Measurements from ENCODE around the gene GTPBP8.
A peak's percentile ranks its signal among the peaks of the same experiment; 100 is the strongest.

Gene GTPBP8

DNA sequence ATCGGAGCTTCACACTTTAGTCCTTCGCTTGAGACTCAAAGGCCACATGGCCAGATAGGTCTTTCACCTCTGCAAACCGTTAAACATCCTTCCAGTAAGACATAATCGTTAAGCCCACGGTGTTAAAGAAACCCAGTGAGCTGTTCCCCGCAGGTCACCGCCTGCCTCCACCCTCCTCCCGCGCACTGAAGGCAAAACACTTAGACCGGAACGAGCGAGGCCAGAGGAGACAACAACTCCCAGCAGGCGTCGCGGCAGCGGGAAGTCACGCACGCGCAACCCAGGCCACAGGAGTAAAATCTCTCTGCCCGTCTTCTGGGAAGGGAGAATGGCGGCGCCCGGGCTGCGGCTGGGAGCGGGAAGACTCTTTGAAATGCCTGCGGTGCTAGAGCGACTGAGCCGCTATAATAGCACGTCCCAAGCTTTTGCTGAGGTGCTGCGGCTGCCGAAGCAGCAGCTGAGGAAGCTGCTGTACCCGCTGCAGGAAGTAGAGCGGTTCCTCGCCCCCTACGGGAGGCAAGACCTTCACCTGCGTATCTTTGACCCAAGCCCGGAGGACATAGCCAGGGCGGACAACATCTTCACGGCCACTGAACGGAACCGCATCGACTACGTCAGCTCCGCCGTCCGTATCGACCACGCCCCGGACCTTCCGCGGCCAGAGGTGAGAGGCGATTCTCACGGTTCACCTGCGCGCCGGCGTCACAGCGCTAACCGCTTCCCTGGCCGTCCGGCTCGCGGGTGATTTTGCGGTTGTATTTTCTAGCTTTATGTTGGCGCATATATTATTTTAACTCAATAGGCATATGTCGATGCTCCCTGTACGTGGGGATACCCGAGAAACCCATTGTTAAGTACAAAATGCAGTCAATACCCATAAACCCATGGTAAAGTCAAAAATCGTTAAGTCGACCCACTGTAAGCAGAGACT, at the start of gene GTPBP8:
TSS of gene GTPBP8 (plus strand) at position 313 of the 931 bp plus-strand sequence. CDS start at position 329, 16 bp downstream.
- TF ChIP-seq GATA1 (IDR thresholded peaks at IDR 0.05; ENCODE audit: low read depth, low read length) (no peak), POLR2A (IDR thresholded peaks at IDR 0.05; ENCODE audit: low read length) (peak; percentile 98)
- peak; percentile 92 to 93 for DNase-seq

DNA sequence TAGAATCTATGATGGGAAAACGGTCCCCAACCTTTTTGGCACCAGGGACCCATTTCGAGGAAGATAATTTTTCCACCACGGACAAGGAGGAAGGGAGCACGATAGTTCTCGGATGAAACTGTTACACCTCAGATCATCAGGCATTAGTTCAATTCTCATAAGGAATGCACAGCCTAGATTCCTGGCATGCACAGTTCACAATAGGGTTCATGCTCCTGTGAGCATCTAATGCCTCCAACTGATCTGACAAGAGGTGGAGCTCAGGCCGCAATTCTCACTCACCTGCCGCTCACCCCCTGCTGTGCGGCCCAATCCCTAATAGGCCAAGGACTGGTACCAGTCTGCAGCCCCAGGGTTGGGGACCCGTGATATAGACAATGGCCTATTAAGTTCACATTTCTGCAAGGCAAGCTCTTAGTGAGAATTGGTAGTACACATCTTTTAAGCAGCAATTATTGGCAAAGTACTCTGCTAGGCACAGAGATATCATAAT, 42.4 kb upstream of the GTPBP8 start:
- TF ChIP-seq GATA1 (IDR thresholded peaks at IDR 0.05; ENCODE audit: low read depth, low read length) (no peak), POLR2A (IDR thresholded peaks at IDR 0.05; ENCODE audit: low read length) (no peak)

DNA sequence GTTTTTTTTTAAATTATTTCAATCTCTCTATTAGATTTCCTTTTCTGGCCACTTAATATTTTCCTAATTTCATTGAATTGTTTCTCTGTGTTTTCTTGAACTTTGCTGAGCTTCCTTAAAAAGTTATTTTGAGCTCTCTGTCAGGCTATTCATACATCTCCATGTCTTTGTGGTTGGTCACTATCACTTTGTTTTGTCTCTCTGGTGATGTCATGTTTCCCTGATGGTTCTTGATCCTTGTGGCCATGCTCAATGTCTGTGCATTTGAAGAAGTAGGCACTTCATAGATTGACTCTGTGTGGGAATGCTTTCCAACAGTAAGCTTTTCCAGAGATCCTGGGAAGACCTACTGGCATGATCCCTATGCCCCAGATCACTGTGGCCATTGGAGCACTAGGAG, 34.4 kb upstream of the GTPBP8 start:
- DNase-seq, result no peak
- TF ChIP-seq GATA1 (IDR thresholded peaks at IDR 0.05; ENCODE audit: low read depth, low read length), result no peak
- no peak for TF ChIP-seq POLR2A (IDR thresholded peaks at IDR 0.05; ENCODE audit: low read length)

More for the DNA sequence above, 42.4 kb upstream of the GTPBP8 start:
- DNase-seq, result no peak

DNA sequence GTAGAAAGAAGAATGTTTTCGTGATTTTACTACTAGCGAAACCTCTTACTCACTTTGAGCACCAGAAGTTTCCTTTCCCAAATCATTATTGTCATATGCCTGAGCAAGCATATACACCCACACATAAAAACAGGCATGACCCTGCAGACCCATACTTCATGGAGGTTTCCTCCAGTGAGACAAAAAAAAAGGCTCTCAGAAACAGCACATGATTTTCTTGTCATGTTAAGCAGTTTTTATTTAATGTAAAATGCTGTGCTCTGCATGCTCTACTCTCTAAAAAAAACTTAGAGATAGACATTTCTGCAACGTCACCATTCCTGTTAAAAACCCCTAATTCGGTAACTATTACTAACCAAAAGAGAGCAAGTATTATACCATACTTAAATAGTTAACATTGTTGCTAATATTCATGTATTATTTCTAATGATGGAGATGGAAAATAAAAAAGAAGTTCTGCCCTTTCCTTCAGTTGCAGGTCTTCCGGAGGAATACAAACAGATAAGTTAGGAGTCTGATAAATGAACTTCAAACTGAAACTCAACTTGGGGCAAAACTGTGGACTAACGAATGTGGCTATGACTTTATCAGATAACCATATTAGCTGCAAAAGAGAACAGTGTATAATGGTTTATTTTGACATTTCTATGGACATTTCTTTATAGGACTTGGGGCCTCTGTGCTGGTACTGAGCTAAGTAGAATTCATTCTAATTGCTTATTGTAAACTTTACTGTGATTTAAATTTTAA, 31.8 kb upstream of the GTPBP8 start:
- TF ChIP-seq GATA1 (IDR thresholded peaks at IDR 0.05; ENCODE audit: low read depth, low read length) (no peak), POLR2A (IDR thresholded peaks at IDR 0.05; ENCODE audit: low read length) (no peak)
- peak; percentile 50 to 69 for DNase-seq

DNA sequence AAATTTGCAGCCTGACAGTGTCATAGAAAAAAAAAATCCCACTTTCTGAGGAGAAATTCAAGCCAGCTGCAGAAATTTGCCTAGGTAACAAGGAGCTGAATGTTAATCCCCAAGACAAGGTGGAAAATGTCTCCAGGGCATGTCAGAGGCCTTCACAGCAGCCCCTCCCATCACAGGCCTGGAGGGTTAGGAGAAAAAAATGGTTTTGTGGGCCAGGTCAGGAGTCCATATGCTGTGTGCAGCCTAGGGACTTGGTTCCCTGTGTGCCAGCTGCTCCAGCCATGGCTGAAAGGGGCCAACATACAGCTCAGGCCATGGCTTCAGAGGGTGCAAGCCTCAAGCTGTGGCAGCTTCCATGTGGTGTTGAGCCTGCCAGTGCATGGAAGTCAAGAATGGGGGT, 27.1 kb upstream of the GTPBP8 start:
- DNase-seq, result no peak
- TF ChIP-seq GATA1 (IDR thresholded peaks at IDR 0.05; ENCODE audit: low read depth, low read length), result no peak
- TF ChIP-seq POLR2A (IDR thresholded peaks at IDR 0.05; ENCODE audit: low read length), result no peak

DNA sequence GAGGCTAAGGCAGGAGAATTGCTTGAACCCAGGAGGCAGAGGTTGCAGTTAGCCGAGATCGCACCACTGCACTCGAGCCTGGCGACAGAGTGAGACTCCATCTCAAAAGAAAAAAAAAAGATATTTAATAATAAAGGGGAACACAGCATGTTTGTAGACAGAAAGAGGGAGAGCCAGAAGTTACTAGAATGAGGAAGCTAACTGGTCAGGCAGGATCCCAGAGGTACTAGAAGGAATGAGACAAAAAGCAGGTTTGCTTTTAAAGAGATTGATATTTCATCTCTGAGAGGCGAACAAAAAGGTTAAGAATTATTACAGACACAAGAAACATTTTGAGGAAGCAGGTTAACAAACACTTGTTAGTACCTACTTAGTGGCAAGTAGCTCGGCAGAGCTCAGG, 25.1 kb upstream of the GTPBP8 start:
- TF ChIP-seq GATA1 (IDR thresholded peaks at IDR 0.05; ENCODE audit: low read depth, low read length), result no peak
- no peak for TF ChIP-seq POLR2A (IDR thresholded peaks at IDR 0.05; ENCODE audit: low read length)
- no peak for DNase-seq

DNA sequence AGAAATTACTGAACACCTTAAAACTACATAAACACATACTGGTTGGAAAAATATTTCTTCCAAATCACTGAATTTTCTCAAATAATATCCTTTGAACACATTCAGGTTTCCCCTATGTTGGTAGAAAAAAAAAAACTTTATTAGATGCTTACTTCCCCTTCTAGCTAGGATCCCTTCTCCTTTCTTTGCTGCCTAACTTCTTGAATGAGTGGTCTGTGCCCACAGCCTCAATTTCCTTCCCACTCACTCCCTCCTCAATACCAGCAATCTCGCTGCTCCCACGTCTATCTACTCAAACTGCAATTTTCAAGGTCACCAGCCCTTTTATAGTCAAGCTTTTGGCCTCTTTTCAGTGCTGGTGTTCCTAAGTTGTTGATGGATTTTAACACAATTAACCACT, 24.2 kb upstream of the GTPBP8 start:
- no peak for TF ChIP-seq GATA1 (IDR thresholded peaks at IDR 0.05; ENCODE audit: low read depth, low read length)
- no peak for TF ChIP-seq POLR2A (IDR thresholded peaks at IDR 0.05; ENCODE audit: low read length)
- no peak for DNase-seq

DNA sequence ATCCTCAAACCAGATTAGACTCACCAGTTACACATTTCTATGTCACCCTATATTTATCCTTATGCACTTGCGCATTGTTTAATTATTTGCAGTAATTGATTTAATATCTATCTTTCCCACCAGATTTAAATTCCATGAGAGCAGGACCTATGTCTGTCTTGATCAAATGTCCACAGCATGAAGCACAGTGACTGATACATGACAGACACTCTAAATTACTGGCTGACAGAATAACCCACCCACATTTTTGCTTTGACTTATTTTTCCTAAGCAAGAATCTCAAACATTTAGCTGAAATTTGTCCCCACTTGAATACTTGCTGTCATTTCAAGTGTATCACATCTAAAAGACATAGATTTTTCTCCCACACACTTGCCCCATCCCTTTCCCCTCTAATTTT, 23.4 kb upstream of the GTPBP8 start:
- DNase-seq, result no peak
- no peak for TF ChIP-seq POLR2A (IDR thresholded peaks at IDR 0.05; ENCODE audit: low read length)
- TF ChIP-seq GATA1 (IDR thresholded peaks at IDR 0.05; ENCODE audit: low read depth, low read length), result no peak

DNA sequence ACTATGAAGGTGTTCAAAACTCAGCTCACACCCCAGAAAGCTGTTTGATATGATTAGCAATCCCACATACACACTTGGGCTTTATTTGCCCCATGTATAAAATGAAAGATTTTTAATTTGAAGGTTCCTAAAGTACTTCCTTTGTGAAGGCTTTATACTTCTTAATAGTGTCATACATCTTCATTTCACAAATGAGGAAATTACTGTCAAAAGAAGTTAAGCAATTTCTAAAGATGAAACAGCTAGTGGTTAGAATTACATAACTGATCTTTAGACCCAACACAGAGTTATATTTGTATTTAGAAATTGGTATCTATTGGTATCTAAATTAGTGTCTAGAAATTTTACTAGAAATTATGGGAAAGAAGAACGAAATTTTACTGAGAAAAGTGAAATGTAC, 23.0 kb upstream of the GTPBP8 start:
- no peak for TF ChIP-seq GATA1 (IDR thresholded peaks at IDR 0.05; ENCODE audit: low read depth, low read length)
- TF ChIP-seq POLR2A (IDR thresholded peaks at IDR 0.05; ENCODE audit: low read length), result no peak
- no peak for DNase-seq

DNA sequence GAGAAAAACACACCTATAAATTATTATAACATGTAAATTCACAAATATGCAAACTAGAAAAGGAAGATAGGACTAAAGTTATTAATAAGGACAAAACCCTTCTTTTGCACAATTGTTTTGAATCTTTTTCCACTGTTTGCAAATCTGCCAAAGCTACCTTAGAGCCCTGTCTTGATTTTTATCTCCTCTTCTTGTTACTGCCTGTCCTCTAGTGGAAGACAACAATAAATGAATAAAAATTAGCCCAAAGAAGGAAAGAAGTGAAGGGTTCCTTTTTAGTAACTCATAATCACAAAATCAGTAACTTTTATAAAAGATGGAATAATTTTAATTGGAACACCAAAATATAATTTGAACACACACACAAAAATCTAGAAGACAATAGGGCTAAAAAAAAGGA, 18.6 kb upstream of the GTPBP8 start:
- no peak for TF ChIP-seq POLR2A (IDR thresholded peaks at IDR 0.05; ENCODE audit: low read length)
- TF ChIP-seq GATA1 (IDR thresholded peaks at IDR 0.05; ENCODE audit: low read depth, low read length), result no peak
- DNase-seq, result no peak

DNA sequence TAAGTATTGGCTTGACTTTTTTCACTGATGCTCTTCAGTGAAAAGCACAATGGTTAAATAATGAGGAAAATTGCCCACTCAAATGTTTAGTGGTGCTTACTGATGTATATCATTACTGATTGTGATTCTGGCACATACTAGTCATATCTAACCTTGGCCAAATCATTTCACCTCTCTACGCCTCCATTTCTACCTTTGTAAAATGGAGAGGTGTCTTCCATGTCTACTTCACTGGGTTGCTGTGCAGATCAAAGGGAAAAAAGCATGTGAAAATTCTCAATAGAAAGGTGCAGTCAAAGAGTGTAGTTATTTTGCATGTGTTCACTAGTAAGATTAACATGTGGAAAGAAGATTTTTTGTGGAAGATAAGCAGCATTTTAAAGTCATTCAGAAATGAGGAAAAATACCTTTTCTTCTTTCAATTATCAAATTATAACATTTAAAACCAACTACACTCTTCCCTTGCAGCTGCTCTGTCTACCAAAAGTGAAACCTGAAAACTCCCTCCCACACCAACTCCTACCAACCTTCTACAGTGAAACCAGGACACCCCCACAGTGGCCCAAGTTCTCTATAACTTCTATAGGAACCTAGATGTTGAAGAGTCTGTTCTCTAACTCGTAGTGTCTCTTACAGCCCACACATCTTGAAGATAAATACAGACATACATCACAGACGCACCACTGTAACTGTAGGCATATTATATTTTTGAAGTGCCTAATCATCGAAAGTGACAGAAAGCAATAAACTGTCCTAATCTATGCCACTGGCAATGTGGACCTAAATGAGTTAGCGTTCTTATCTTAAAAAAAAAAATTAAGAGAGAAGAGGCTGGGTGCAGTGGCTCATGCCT, 17.2 kb upstream of the GTPBP8 start:
- no peak for TF ChIP-seq GATA1 (IDR thresholded peaks at IDR 0.05; ENCODE audit: low read depth, low read length)
- no peak for TF ChIP-seq POLR2A (IDR thresholded peaks at IDR 0.05; ENCODE audit: low read length)
- DNase-seq, result no peak

DNA sequence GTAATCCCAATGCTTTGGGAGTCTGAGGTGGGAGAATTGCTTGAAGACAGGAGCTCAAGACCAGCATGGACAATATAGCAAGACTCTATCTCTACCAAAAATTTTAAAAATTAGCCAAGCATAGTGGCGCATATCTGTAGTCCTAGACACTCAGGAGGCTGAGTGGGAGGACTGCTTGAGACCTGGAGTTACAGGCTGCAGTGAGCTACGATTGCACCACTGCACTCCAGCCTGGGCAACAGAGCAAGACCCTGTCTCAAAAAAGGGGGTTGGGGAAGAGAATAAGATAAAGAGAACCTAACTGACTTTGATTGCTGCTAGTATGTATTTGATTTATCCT, 16.6 kb upstream of the GTPBP8 start:
- DNase-seq, result no peak
- TF ChIP-seq POLR2A (IDR thresholded peaks at IDR 0.05; ENCODE audit: low read length) (no peak), GATA1 (IDR thresholded peaks at IDR 0.05; ENCODE audit: low read depth, low read length) (no peak)

DNA sequence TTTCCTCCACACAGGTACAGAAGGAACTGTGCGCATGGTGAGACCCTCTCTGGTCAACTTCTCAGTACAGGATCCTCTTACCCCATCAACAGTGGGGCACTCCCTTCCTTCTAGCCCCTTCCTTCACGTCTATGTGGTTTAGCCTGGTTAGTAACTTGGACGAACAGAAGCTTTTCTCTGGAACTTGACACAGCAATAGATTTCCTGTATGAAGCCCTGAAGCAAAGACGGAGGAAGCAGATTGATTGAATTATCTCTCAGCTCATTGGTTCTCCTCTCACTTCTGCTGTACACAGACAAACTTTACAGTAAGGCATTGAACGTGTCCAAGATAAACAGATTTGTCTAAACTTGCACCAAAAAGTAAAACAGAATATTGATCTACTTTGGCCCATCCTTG, 15.9 kb upstream of the GTPBP8 start, which contains the start of gene CD200R1:
TSS of gene CD200R1 (minus strand) at position 210 of the 400 bp plus-strand sequence. CDS start 246 bp downstream, outside the sequence.
- no peak for TF ChIP-seq POLR2A (IDR thresholded peaks at IDR 0.05; ENCODE audit: low read length)
- TF ChIP-seq GATA1 (IDR thresholded peaks at IDR 0.05; ENCODE audit: low read depth, low read length), result no peak
- DNase-seq, result no peak

Measured in erythroblast (primary cell).